Activated naive CD4-positive, alpha-beta T cell treated with anti-CD3 and anti-CD28 coated beads, Interleukin-2, amount 10 ng/mL, durations not matched to agents 7 days and 5 days (primary cell): ENCODE data around the gene CBX8.

Experiments used
- CTCF ChIA-PET: fragments of 350-600 bp; sonication (Branson Sonifier 250); formaldehyde crosslinking; loops from one replicate; lab custom pipeline; 2021; ENCODE audit warnings: antibody characterized with exemption; lab: Charles Lee
- DNase-seq: peaks from one replicate; pipeline ENCODE4 v3.0.0-alpha.2; 2020
- H3K27ac Mint-ChIP-seq: one replicate; pipeline ENCODE4 v1.8.0; 2021; ENCODE audit warnings: mild to moderate bottlenecking, moderate library complexity, mixed read lengths
- H3K27me3 Mint-ChIP-seq: one replicate; pipeline ENCODE4 v1.8.0; 2021; ENCODE audit warnings: mild to moderate bottlenecking, mixed read lengths
- H3K36me3 Mint-ChIP-seq: one replicate; pipeline ENCODE4 v1.8.0; 2021; ENCODE audit warnings: mixed read lengths
- H3K4me1 Mint-ChIP-seq: one replicate; pipeline ENCODE4 v1.8.0; 2021; ENCODE audit warnings: mixed read lengths
- H3K4me3 Mint-ChIP-seq: one replicate; pipeline ENCODE4 v1.8.0; 2021; ENCODE audit warnings: mild to moderate bottlenecking, moderate library complexity, mixed read lengths
- H3K9me3 Mint-ChIP-seq: one replicate; pipeline ENCODE4 v1.8.0; 2021; ENCODE audit warnings: mixed read lengths

The CBX8 gene

DNA sequence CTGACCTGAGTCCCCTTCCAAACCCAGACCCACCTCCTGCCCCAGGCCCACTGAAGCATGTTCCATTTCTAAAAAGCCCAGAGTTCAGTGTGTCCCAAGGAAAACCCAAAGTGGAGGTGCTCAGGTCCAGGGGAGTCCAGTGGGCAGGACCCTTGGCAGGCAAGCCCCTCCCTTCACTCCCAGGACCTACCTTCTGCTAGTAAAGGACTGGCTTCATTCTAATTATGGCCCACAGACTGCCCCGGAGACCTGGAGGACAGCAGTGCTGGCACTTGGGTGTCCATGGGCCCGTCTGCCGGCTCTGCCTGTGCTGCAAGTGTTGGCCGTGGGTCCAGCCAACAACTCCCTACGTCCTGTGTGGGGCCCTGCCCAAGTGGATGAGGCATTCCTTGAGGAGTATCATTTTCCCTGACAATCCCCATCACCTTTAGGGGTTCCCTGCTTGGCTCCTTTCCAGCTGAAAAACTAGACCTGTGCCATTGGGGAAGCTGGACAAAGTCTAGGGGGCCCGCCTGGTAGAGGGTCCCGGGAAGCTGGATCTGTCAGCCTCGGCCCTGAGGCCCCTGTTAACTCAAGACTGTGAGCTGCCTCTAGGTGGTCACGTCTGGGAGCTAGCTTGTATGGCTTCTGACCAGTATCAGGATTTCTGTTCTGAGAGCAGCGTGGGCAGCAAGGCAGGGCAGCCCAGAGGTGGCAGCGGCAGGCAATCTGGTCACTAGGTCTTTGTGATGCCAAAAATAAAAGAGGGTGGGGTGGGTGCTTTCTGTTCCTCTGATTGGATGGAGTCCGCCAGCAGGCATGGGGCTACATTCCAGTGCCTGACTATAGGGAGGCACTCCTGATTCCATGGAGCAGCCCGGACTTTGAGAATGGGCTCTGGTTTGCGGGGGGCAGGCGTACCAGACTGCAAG is 10.7 kb downstream of the CBX8 start:
- CTCF ChIA-PET = interaction anchor here (1.0 to 1.2 kb wide), 2 partner anchors 39 to 184 kb away, joined by 4 to 5 read pairs; no protein-coding TSS in a partner anchor
- no peak for DNase-seq
- Mint-ChIP-seq H3K36me3 (peaks cover 5% of the 10 kb centered on the region), H3K4me3 (no peak overlapping the region), H3K27me3 (peaks cover 81% of the 10 kb centered on the region), H3K27ac (no peak overlapping the region), H3K9me3 (no peaks in the 10 kb centered on the region), H3K4me1 (peaks cover 18% of the 10 kb centered on the region)

DNA sequence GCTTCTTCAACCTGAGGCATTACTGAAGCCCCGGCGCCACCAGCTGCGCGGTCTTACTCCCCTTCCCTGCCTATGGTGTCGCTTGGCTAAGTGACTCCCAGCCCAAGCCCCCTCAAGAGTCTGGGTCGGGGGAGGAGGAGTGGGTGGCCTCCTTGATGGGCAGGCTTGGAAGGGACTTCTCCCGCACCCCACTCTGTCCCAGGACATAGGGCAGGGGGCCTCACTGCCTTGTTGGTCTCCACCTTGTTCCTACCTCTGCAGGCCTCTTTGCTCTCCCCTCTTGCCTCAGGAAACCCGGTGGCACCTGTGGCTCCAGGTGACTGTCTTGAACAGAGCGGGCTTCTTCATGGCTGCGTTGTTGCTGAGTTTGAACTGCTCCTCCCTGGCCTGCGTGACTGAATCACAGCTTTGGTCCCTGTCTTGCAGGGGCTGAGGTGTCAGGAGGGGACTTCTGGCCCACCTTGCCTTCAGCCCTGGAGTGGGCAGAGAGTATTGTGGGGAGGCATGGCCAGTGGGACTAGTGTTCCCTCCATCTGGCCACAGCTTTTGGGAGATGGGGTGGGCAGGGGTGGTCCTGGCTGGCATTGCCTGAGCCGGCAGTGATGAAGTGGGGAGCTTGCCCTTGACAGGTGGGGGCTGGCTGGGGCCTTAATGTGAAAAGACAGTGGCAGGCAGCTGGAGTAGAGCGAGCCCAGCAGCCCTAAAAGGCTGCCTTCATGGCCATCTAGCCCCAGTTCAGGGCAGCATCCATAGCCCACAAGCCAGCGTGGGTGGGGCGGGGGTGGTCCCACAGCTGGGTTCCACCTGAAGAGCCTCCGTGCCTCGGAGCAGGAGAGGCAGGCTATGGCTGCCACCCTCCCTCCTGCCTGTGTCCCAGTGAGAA is 11.6 kb downstream of the CBX8 start:
- peaks cover 19% of the 10 kb centered on the region for H3K4me1 Mint-ChIP-seq
- H3K4me3 Mint-ChIP-seq = no peak overlapping the region
- CTCF ChIA-PET = no interaction called here
- peaks cover 6% of the 10 kb centered on the region for H3K36me3 Mint-ChIP-seq
- DNase-seq = no peak
- H3K27ac Mint-ChIP-seq = no peak overlapping the region
- H3K9me3 Mint-ChIP-seq = no peaks in the 10 kb centered on the region
- peaks cover 81% of the 10 kb centered on the region for H3K27me3 Mint-ChIP-seq

DNA sequence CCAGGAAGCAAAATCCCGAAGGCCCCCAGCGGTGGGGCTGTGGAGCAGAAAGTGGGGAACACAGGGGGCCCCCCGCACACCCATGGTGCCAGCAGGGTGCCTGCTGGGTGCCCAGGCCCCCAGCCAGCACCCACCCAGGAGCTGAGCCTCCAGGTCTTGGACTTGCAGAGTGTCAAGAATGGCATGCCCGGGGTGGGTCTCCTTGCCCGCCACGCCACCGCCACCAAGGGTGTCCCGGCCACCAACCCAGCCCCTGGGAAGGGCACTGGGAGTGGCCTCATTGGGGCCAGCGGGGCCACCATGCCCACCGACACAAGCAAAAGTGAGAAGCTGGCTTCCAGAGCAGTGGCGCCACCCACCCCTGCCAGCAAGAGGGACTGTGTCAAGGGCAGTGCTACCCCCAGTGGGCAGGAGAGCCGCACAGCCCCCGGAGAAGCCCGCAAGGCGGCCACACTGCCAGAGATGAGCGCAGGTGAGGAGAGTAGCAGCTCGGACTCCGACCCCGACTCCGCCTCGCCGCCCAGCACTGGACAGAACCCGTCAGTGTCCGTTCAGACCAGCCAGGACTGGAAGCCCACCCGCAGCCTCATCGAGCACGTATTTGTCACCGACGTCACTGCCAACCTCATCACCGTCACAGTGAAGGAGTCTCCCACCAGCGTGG is 12.4 kb downstream of the CBX8 start:
- no peak overlapping the region for H3K4me3 Mint-ChIP-seq
- H3K36me3 Mint-ChIP-seq = peaks cover 12% of the 10 kb centered on the region
- no peak for DNase-seq
- CTCF ChIA-PET = no interaction called here
- no peaks in the 10 kb centered on the region for H3K9me3 Mint-ChIP-seq
- H3K27ac Mint-ChIP-seq = no peak overlapping the region
- peaks cover 81% of the 10 kb centered on the region for H3K27me3 Mint-ChIP-seq
- peaks cover 26% of the 10 kb centered on the region for H3K4me1 Mint-ChIP-seq

GRCh38 chr17:79783891-79784290 is 13.0 kb downstream of the CBX8 start:
- Mint-ChIP-seq H3K9me3 (no peaks in the 10 kb centered on the region), H3K36me3 (peaks cover 12% of the 10 kb centered on the region), H3K27me3 (peaks cover 81% of the 10 kb centered on the region), H3K27ac (no peak overlapping the region), H3K4me1 (peaks cover 31% of the 10 kb centered on the region), H3K4me3 (no peak overlapping the region)
- CTCF ChIA-PET = no interaction called here
- no peak for DNase-seq

DNA sequence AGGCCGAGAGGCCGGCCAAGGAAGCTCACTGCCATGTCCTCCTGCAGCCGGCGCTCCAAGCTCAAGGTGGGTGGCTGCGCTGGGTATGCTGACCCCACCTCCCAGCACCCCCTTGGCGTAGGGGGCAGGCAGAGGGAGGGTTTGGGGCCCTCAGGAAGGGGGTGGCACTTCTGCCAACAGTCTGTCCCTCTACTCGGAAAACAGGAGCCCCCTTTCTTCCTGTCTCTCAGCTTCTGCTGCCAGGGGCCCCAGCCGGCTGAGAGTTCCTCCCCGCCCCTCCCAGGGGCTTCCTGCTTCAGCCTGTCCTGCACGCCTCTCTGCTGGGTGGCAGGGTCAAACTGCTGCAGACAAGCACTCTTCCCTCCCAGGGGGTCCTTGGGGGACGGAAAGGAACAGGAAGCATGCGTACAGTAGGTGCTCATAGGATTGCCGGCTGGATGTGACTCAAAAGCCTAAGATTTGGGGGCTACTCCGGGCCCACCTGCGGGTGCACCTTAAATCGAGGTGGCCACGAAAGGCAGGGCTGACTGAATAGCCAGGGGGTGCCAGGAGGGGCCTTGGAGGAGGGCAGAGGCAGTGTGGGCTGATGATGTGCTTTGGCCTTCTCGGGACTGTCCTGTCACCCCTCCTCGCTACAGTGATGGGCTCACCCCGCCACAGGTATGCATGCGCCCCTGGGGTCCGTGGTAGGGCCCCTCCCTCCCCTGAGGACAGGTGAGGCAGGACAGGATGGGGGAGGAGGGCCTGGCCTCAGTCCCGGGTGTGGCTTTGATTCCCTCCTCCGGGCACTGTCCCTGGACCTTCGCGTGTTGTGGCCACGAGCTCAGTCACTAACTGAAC is 14.9 kb downstream of the CBX8 start:
- H3K4me3 Mint-ChIP-seq = no peak overlapping the region
- no peak overlapping the region for H3K27ac Mint-ChIP-seq
- H3K36me3 Mint-ChIP-seq = peaks cover 16% of the 10 kb centered on the region
- H3K27me3 Mint-ChIP-seq = peaks cover 73% of the 10 kb centered on the region
- H3K4me1 Mint-ChIP-seq = peaks cover 40% of the 10 kb centered on the region
- H3K9me3 Mint-ChIP-seq = no peaks in the 10 kb centered on the region
- DNase-seq = no peak
- CTCF ChIA-PET = interaction anchor here (0.8 kb wide), 1 partner anchor 189 kb away, joined by 3 read pairs; no protein-coding TSS in a partner anchor

GRCh38 chr17:79781012-79781650 is 15.7 kb downstream of the CBX8 start:
- Mint-ChIP-seq H3K36me3 (peaks cover 16% of the 10 kb centered on the region), H3K4me3 (no peak overlapping the region), H3K4me1 (peaks cover 47% of the 10 kb centered on the region), H3K9me3 (no peaks in the 10 kb centered on the region), H3K27me3 (peaks cover 73% of the 10 kb centered on the region), H3K27ac (no peak overlapping the region)
- DNase-seq = no peak
- CTCF ChIA-PET = interaction anchor here (0.8 kb wide), 1 partner anchor 189 kb away, joined by 3 read pairs; no protein-coding TSS in a partner anchor

DNA sequence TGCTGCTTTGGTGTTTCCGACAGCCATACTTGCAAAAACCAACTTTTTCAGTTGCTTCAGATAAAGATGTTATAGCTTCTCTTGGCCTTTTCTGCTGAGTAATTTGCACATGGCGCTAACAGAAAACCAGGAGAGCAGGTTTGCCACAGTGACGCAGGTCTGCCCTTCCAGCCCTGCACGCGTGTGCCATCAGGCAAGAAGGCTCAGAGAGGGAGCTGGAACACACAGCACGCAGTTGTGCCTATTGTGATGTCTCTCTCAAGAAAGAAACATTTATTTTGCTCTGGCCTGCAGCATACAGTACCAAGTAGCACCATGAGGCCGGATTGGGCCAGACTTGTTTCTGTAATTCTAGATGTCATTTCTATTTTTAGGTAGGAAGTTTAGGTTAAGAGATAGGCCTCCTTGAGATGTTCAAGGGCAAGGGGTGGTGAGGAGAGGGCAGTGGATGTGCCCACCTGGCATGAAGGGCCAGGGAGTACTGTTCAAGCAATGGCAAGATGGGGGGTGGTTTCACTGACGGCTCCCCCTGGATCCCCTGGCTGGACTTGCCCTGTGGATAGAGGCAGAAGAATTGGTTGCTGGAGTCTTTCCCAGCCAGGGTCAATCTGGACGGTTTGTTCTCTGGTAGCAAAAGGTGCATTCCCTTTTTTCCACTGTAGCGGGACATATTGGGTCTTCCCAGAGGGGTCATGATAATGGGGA is 17.1 kb downstream of the CBX8 start:
- H3K27ac Mint-ChIP-seq = no peak overlapping the region
- peaks cover 16% of the 10 kb centered on the region for H3K36me3 Mint-ChIP-seq
- H3K9me3 Mint-ChIP-seq = no peaks in the 10 kb centered on the region
- CTCF ChIA-PET = interaction anchor here (1.9 kb wide), 1 partner anchor 33 kb away, joined by 7 read pairs; no protein-coding TSS in a partner anchor
- peaks cover 47% of the 10 kb centered on the region for H3K4me1 Mint-ChIP-seq
- peak overlapping the region; percentile 85 for H3K4me3 Mint-ChIP-seq
- no peak for DNase-seq
- peaks cover 73% of the 10 kb centered on the region for H3K27me3 Mint-ChIP-seq

- peaks cover 16% of the 10 kb centered on the region for H3K36me3 Mint-ChIP-seq
- no peak for DNase-seq
- CTCF ChIA-PET = interaction anchor here (1.9 kb wide), 1 partner anchor 33 kb away, joined by 7 read pairs; no protein-coding TSS in a partner anchor
- no peaks in the 10 kb centered on the region for H3K9me3 Mint-ChIP-seq
- peaks cover 77% of the 10 kb centered on the region for H3K27me3 Mint-ChIP-seq
- H3K4me3 Mint-ChIP-seq = peak overlapping the region; percentile 85
- peaks cover 47% of the 10 kb centered on the region for H3K4me1 Mint-ChIP-seq
- H3K27ac Mint-ChIP-seq = no peak overlapping the region
Observed at GRCh38 chr17:79779084-79779529, 17.8 kb downstream of the CBX8 start.

GRCh38 chr17:79778504-79779083 is 18.3 kb downstream of the CBX8 start:
- CTCF ChIA-PET = interaction anchor here (1.9 kb wide), 1 partner anchor 32 kb away, joined by 7 read pairs; no protein-coding TSS in a partner anchor
- H3K36me3 Mint-ChIP-seq = peaks cover 15% of the 10 kb centered on the region
- peak; percentile 40 for DNase-seq
- no peaks in the 10 kb centered on the region for H3K9me3 Mint-ChIP-seq
- H3K4me1 Mint-ChIP-seq = peaks cover 47% of the 10 kb centered on the region
- H3K4me3 Mint-ChIP-seq = peak overlapping the region; percentile 85
- peak overlapping the region; percentile 60 for H3K27ac Mint-ChIP-seq
- peaks cover 80% of the 10 kb centered on the region for H3K27me3 Mint-ChIP-seq

DNA sequence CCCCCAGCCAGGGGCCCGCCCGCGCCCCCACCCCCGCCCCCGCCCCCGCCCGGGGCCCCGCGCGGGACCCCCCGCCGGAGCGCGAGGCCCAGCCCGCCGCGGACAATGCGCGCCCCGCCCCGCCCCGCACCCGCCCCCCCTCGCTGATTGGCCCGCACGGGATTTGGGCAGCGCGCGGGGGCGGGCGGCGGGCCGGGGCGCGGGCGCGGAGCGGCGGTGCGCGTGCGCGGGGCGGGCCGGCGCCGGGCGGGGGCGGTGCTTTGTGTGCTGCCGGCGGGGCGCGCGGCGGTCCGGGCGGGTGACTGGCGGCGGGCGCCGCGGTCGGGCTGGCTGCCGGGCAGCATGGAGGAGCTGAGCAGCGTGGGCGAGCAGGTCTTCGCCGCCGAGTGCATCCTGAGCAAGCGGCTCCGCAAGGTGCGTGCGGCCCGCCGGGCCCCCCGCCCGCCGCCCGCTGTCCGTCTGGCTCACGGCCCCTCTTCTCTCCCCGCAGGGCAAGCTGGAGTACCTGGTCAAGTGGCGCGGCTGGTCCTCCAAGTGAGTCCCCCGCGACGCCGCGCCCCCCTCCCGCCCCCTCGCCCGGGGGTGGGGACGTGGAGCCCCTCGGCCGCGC is 18.9 kb downstream of the CBX8 start, which contains the start of gene CBX2:
Gene CBX2 (plus strand): TSS at position 255 of the 610 bp plus-strand sequence. CDS start 88 bp downstream, at position 343.
- H3K27me3 Mint-ChIP-seq = peaks cover 83% of the 10 kb centered on the region
- peaks cover 14% of the 10 kb centered on the region for H3K36me3 Mint-ChIP-seq
- H3K4me3 Mint-ChIP-seq = peak within 1 kb of the TSS; percentile 85
- peak; percentile 85 for DNase-seq
- CTCF ChIA-PET = interaction anchor here (1.0 to 1.9 kb wide), 3 partner anchors 19 to 32 kb away, joined by 5 to 7 read pairs (median 7); partner anchors contain the start of gene CBX8
- H3K9me3 Mint-ChIP-seq = no peaks in the 10 kb centered on the region
- peaks cover 47% of the 10 kb centered on the region for H3K4me1 Mint-ChIP-seq
- H3K27ac Mint-ChIP-seq = peak within 1 kb of the TSS; percentile 60

DNA sequence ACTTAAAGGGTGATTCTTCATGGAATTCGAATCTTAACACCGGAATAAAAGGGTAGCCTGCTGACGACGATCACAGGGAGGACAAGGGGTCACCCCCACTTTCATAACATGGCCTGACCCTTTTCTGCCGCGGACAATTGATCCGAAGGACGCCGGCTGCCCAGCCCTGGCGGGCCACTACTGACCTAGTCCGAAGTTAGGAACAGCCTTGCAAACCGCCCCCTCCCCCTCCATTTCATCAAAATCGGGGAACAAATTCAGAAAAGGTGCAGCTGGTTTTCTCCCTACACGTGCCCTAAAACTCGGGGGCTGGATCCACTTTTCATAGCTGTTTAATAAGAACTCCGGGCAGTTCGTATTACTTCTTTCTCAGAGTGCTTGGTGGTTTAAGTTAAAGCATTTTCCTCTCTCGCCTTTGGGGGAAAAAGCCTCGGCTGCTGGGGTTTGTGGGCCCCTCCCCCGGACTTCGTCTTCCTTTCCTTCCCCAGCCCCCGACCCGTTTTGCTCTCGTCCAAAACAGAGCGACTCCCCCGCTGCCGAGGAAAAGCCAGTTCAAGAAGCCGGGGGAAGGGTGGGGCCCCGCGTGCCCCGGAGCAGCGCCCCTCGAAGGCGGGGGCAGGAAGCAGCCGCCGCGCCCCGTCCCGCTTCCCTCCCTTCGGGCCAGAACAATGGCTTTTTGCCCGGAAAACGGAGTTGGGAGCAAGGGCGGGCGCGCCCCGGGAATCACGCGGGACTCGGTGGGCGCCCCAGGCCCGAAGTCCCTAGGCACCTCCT is 19.6 kb downstream of the CBX8 start:
- CTCF ChIA-PET = interaction anchor here (1.0 to 1.5 kb wide), 3 partner anchors 20 to 35 kb away, joined by 4 to 7 read pairs (median 5); partner anchors contain the start of gene CBX8
- Mint-ChIP-seq H3K36me3 (peaks cover 11% of the 10 kb centered on the region), H3K9me3 (no peaks in the 10 kb centered on the region), H3K4me1 (peaks cover 44% of the 10 kb centered on the region), H3K4me3 (peak overlapping the region; percentile 69), H3K27ac (peak overlapping the region; percentile 46), H3K27me3 (peaks cover 86% of the 10 kb centered on the region)
- DNase-seq = peak; percentile 70
